ENCODE measurements around the gene MBTPS1.

MBTPS1 gene

GRCh38 chr16:84116720-84117493 lies at the start of gene MBTPS1:
Gene MBTPS1 (minus strand): TSS chr16:84116942. CDS start chr16:84101783, 15,159 bp downstream.
- Histone ChIP-seq H3K4me3 (ENCODE audit: low read length) (peak within 1 kb of the TSS; percentile 93), H3K4me1 (ENCODE audit: control insufficient read depth, insufficient read depth, low read length) (peaks cover 6% of the 10 kb centered on the region), H3K36me3 (ENCODE audit: control insufficient read depth, insufficient read depth, low read length) (no peaks in the 10 kb centered on the region), H3K9ac (ENCODE audit: low read length) (peak within 1 kb of the TSS; percentile 62), H3K9me3 (ENCODE audit: control insufficient read depth, low read length) (no peaks in the 10 kb centered on the region), H3K27me3 (ENCODE audit: control insufficient read depth, insufficient read depth, low read length) (no peaks in the 10 kb centered on the region)

- Histone ChIP-seq H3K27me3 (ENCODE audit: control insufficient read depth, insufficient read depth, low read length) (peaks cover 14% of the 10 kb centered on the region), H3K4me3 (ENCODE audit: low read length) (no peak overlapping the region), H3K36me3 (ENCODE audit: control insufficient read depth, insufficient read depth, low read length) (no peaks in the 10 kb centered on the region), H3K9ac (ENCODE audit: low read length) (no peak overlapping the region), H3K4me1 (ENCODE audit: control insufficient read depth, insufficient read depth, low read length) (no peaks in the 10 kb centered on the region), H3K9me3 (ENCODE audit: control insufficient read depth, low read length) (no peaks in the 10 kb centered on the region)
Observed at GRCh38 chr16:84165746-84166145, 49.0 kb upstream of the MBTPS1 start.

- Histone ChIP-seq H3K4me3 (ENCODE audit: low read length) (no peak overlapping the region), H3K9ac (ENCODE audit: low read length) (no peak overlapping the region), H3K9me3 (ENCODE audit: control insufficient read depth, low read length) (no peaks in the 10 kb centered on the region), H3K4me1 (ENCODE audit: control insufficient read depth, insufficient read depth, low read length) (no peaks in the 10 kb centered on the region), H3K36me3 (ENCODE audit: control insufficient read depth, insufficient read depth, low read length) (no peaks in the 10 kb centered on the region), H3K27me3 (ENCODE audit: control insufficient read depth, insufficient read depth, low read length) (peaks cover 18% of the 10 kb centered on the region)
Observed at GRCh38 chr16:84161801-84162200, 45.1 kb upstream of the MBTPS1 start.

GRCh38 chr16:84161037-84161436 lies 44.3 kb upstream of the MBTPS1 start:
- Histone ChIP-seq H3K4me3 (ENCODE audit: low read length) (no peak overlapping the region), H3K9ac (ENCODE audit: low read length) (no peak overlapping the region), H3K36me3 (ENCODE audit: control insufficient read depth, insufficient read depth, low read length) (no peaks in the 10 kb centered on the region), H3K27me3 (ENCODE audit: control insufficient read depth, insufficient read depth, low read length) (peaks cover 21% of the 10 kb centered on the region), H3K4me1 (ENCODE audit: control insufficient read depth, insufficient read depth, low read length) (no peaks in the 10 kb centered on the region), H3K9me3 (ENCODE audit: control insufficient read depth, low read length) (no peaks in the 10 kb centered on the region)

GRCh38 chr16:84159800-84160199 lies 43.1 kb upstream of the MBTPS1 start:
- Histone ChIP-seq H3K4me1 (ENCODE audit: control insufficient read depth, insufficient read depth, low read length) (no peaks in the 10 kb centered on the region), H3K9ac (ENCODE audit: low read length) (no peak overlapping the region), H3K9me3 (ENCODE audit: control insufficient read depth, low read length) (no peaks in the 10 kb centered on the region), H3K36me3 (ENCODE audit: control insufficient read depth, insufficient read depth, low read length) (no peaks in the 10 kb centered on the region), H3K27me3 (ENCODE audit: control insufficient read depth, insufficient read depth, low read length) (peaks cover 20% of the 10 kb centered on the region), H3K4me3 (ENCODE audit: low read length) (no peak overlapping the region)

- Histone ChIP-seq H3K36me3 (ENCODE audit: control insufficient read depth, insufficient read depth, low read length) (no peaks in the 10 kb centered on the region), H3K9ac (ENCODE audit: low read length) (no peak overlapping the region), H3K4me1 (ENCODE audit: control insufficient read depth, insufficient read depth, low read length) (no peaks in the 10 kb centered on the region), H3K4me3 (ENCODE audit: low read length) (no peak overlapping the region), H3K9me3 (ENCODE audit: control insufficient read depth, low read length) (no peaks in the 10 kb centered on the region), H3K27me3 (ENCODE audit: control insufficient read depth, insufficient read depth, low read length) (peaks cover 12% of the 10 kb centered on the region)
Observed at GRCh38 chr16:84159007-84159406, 42.3 kb upstream of the MBTPS1 start.

- Histone ChIP-seq H3K36me3 (ENCODE audit: control insufficient read depth, insufficient read depth, low read length) (no peaks in the 10 kb centered on the region), H3K27me3 (ENCODE audit: control insufficient read depth, insufficient read depth, low read length) (peaks cover 8% of the 10 kb centered on the region), H3K9me3 (ENCODE audit: control insufficient read depth, low read length) (no peaks in the 10 kb centered on the region), H3K4me1 (ENCODE audit: control insufficient read depth, insufficient read depth, low read length) (no peaks in the 10 kb centered on the region), H3K4me3 (ENCODE audit: low read length) (no peak overlapping the region), H3K9ac (ENCODE audit: low read length) (no peak overlapping the region)
Observed at GRCh38 chr16:84156342-84156784, 39.6 kb upstream of the MBTPS1 start.

GRCh38 chr16:84155771-84156170 lies 39.0 kb upstream of the MBTPS1 start:
- Histone ChIP-seq H3K27me3 (ENCODE audit: control insufficient read depth, insufficient read depth, low read length) (peaks cover 8% of the 10 kb centered on the region), H3K4me1 (ENCODE audit: control insufficient read depth, insufficient read depth, low read length) (no peaks in the 10 kb centered on the region), H3K9me3 (ENCODE audit: control insufficient read depth, low read length) (no peaks in the 10 kb centered on the region), H3K4me3 (ENCODE audit: low read length) (no peak overlapping the region), H3K9ac (ENCODE audit: low read length) (no peak overlapping the region), H3K36me3 (ENCODE audit: control insufficient read depth, insufficient read depth, low read length) (no peaks in the 10 kb centered on the region)

GRCh38 chr16:84155226-84155625 lies 38.5 kb upstream of the MBTPS1 start:
- Histone ChIP-seq H3K27me3 (ENCODE audit: control insufficient read depth, insufficient read depth, low read length) (peaks cover 8% of the 10 kb centered on the region), H3K9me3 (ENCODE audit: control insufficient read depth, low read length) (no peaks in the 10 kb centered on the region), H3K4me3 (ENCODE audit: low read length) (no peak overlapping the region), H3K36me3 (ENCODE audit: control insufficient read depth, insufficient read depth, low read length) (no peaks in the 10 kb centered on the region), H3K4me1 (ENCODE audit: control insufficient read depth, insufficient read depth, low read length) (no peaks in the 10 kb centered on the region), H3K9ac (ENCODE audit: low read length) (no peak overlapping the region)

GRCh38 chr16:84153660-84154214 lies 37.0 kb upstream of the MBTPS1 start:
- Histone ChIP-seq H3K27me3 (ENCODE audit: control insufficient read depth, insufficient read depth, low read length) (peaks cover 8% of the 10 kb centered on the region), H3K36me3 (ENCODE audit: control insufficient read depth, insufficient read depth, low read length) (no peaks in the 10 kb centered on the region), H3K4me1 (ENCODE audit: control insufficient read depth, insufficient read depth, low read length) (no peaks in the 10 kb centered on the region), H3K9ac (ENCODE audit: low read length) (no peak overlapping the region), H3K9me3 (ENCODE audit: control insufficient read depth, low read length) (no peaks in the 10 kb centered on the region), H3K4me3 (ENCODE audit: low read length) (no peak overlapping the region)

GRCh38 chr16:84150926-84151325 lies 34.2 kb upstream of the MBTPS1 start:
- no peaks in the 10 kb centered on the region for H3K4me1 ChIP-seq (ENCODE audit: control insufficient read depth, insufficient read depth, low read length)
- H3K27me3 ChIP-seq (ENCODE audit: control insufficient read depth, insufficient read depth, low read length), result no peaks in the 10 kb centered on the region
- no peak overlapping the region for H3K9ac ChIP-seq (ENCODE audit: low read length)
- H3K9me3 ChIP-seq (ENCODE audit: control insufficient read depth, low read length), result no peaks in the 10 kb centered on the region
- H3K4me3 ChIP-seq (ENCODE audit: low read length), result no peak overlapping the region
- H3K36me3 ChIP-seq (ENCODE audit: control insufficient read depth, insufficient read depth, low read length), result no peaks in the 10 kb centered on the region

GRCh38 chr16:84144859-84145639 lies 28.3 kb upstream of the MBTPS1 start, which contains the start of the genes DNAAF1 and HSDL1:
Gene DNAAF1 (plus strand): TSS chr16:84145308. CDS start chr16:84145441, 133 bp downstream.
Gene HSDL1 (minus strand): TSS chr16:84145177. CDS start chr16:84131321, 13,856 bp downstream.
- H3K4me3 ChIP-seq (ENCODE audit: low read length), result peak within 1 kb of the TSS; percentile 20
- no peaks in the 10 kb centered on the region for H3K9me3 ChIP-seq (ENCODE audit: control insufficient read depth, low read length)
- no peaks in the 10 kb centered on the region for H3K36me3 ChIP-seq (ENCODE audit: control insufficient read depth, insufficient read depth, low read length)
- H3K9ac ChIP-seq (ENCODE audit: low read length), result peak within 1 kb of the TSS; percentile 64
- H3K27me3 ChIP-seq (ENCODE audit: control insufficient read depth, insufficient read depth, low read length), result no peaks in the 10 kb centered on the region
- no peaks in the 10 kb centered on the region for H3K4me1 ChIP-seq (ENCODE audit: control insufficient read depth, insufficient read depth, low read length)

All from mucosa of stomach (tissue), 1 donor.